ENCODE data around the gene OR51A4.

The OR51A4 gene, protein sequence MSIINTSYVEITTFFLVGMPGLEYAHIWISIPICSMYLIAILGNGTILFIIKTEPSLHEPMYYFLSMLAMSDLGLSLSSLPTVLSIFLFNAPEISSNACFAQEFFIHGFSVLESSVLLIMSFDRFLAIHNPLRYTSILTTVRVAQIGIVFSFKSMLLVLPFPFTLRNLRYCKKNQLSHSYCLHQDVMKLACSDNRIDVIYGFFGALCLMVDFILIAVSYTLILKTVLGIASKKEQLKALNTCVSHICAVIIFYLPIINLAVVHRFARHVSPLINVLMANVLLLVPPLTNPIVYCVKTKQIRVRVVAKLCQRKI

DNA sequence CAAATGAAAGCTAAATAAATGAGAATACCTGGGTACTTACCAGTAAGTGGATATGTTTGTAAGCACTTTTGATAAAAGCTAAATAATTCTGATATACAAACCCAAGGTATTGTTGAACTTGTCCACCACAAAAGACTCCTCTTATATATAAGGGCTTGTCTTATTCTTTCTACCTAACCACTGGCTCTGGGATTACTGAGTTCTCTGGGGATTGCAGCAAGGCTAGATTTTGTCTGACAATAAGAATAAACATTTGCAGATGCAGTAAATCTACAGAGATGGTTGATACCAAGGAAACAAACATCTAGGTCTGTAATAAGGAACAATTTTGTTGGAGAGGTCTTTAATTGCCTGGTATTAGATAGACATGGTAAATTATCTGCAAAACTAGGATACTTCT is at the start of gene OR51A4:
Gene OR51A4, minus strand, starts transcription at position 101 of the 400 bp plus-strand sequence. CDS start 505 bp downstream, outside the sequence.
- no peak for DNase-seq (ENCODE audit: low read depth)
- H3K4me3 ChIP-seq (ENCODE audit: control insufficient read depth, low read depth, low read length), result no peak within 1 kb of the TSS
- TF ChIP-seq, protein P1, sequence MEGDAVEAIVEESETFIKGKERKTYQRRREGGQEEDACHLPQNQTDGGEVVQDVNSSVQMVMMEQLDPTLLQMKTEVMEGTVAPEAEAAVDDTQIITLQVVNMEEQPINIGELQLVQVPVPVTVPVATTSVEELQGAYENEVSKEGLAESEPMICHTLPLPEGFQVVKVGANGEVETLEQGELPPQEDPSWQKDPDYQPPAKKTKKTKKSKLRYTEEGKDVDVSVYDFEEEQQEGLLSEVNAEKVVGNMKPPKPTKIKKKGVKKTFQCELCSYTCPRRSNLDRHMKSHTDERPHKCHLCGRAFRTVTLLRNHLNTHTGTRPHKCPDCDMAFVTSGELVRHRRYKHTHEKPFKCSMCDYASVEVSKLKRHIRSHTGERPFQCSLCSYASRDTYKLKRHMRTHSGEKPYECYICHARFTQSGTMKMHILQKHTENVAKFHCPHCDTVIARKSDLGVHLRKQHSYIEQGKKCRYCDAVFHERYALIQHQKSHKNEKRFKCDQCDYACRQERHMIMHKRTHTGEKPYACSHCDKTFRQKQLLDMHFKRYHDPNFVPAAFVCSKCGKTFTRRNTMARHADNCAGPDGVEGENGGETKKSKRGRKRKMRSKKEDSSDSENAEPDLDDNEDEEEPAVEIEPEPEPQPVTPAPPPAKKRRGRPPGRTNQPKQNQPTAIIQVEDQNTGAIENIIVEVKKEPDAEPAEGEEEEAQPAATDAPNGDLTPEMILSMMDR (IDR thresholded peaks at IDR 0.05; ENCODE audit: control insufficient read depth, insufficient read depth, low read depth, low read length, missing control alignments), result no peak

DNA sequence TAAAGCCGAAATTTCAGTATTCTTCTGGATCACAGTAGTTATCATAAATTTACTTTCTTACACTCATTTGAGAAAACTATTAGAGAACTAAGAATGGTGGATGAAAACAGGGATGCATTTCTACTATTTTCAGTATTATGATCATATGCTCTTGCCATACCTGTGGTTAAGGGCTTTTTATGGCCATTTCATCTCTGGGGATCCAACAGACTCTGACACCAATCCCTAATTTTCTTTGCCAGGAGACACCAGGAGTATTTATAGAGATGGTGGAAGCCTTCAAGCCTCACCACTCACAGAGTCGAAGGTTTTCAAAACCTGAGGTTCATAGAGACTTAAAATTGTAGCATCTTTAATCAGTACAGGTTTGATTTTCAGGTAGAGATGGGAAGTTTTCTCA is 47.1 kb upstream of the OR51A4 start, which contains the start of gene OR51L1:
Gene OR51L1, plus strand, starts transcription at position 301 of the 400 bp plus-strand sequence. CDS start 4,132 bp downstream, outside the sequence.
- H3K4me3 ChIP-seq (ENCODE audit: control insufficient read depth, low read depth, low read length), result no peak within 1 kb of the TSS
- TF ChIP-seq, protein P1 (IDR thresholded peaks at IDR 0.05; ENCODE audit: control insufficient read depth, insufficient read depth, low read depth, low read length, missing control alignments), result no peak
- DNase-seq (ENCODE audit: low read depth), result no peak

DNA sequence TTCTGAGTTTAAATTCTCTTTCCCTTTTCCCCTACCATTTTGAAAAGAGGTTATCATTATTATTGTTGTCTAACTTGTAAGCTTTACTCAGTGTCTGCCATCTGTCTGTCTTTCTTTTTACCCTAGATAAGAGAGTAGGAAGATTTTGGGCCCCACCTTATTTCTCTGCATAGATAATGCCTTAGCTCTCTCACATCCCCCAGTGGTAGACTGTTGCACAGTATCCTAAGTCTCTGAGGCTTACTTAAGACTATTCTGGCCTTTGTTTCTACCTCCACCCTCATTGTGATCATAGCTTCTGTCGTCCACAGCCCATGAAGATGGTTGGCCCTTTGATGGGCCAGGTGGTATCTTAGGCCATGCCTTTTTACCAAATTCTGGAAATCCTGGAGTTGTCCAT is 43.7 kb upstream of the OR51A4 start:
- H3K4me3 ChIP-seq (ENCODE audit: control insufficient read depth, low read depth, low read length), result no peak overlapping the region
- TF ChIP-seq, protein P1 (IDR thresholded peaks at IDR 0.05; ENCODE audit: control insufficient read depth, insufficient read depth, low read depth, low read length, missing control alignments), result no peak
- DNase-seq (ENCODE audit: low read depth), result no peak

DNA sequence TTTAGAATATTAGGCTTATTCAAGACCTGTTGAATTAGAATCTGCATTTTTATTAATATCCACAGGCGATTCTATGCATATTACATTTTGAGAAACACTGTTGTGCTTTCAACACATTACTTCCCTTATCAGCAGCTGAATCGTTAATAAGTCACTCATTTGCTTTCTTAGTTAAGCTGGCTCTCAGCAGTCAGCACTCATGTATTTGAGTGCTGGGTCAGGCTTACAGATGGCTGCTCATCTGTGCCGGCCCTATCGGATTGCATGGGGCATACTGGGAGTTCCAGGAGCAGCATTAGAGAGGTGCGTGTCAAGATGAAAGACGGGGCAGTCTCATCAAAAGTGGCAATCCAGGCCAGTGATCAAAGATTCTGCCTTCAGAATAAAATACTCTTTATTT is 36.4 kb upstream of the OR51A4 start:
- DNase-seq (ENCODE audit: low read depth), result no peak
- TF ChIP-seq, protein P1 (IDR thresholded peaks at IDR 0.05; ENCODE audit: control insufficient read depth, insufficient read depth, low read depth, low read length, missing control alignments), result no peak
- H3K4me3 ChIP-seq (ENCODE audit: control insufficient read depth, low read depth, low read length), result no peak overlapping the region

DNA sequence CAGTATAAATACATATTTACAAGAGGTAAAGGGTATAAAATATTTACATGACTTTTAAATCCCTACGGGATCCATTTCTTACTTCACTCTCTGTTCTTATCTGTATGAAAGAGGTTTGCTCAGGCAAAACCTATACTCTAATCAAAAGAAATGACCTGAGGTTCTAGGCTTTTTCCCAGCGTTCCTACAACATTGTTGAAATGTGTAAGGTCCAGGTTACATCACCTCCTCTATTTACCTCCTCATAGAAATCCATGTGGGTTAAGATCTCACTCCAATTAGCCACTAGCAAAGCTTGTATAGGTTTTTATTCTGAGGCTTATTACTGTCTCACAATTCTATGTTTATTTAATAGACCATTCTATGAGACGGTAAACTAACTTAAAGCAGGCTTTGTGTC is 35.3 kb upstream of the OR51A4 start:
- TF ChIP-seq, protein P1 (IDR thresholded peaks at IDR 0.05; ENCODE audit: control insufficient read depth, insufficient read depth, low read depth, low read length, missing control alignments), result no peak
- H3K4me3 ChIP-seq (ENCODE audit: control insufficient read depth, low read depth, low read length), result no peak overlapping the region

DNA sequence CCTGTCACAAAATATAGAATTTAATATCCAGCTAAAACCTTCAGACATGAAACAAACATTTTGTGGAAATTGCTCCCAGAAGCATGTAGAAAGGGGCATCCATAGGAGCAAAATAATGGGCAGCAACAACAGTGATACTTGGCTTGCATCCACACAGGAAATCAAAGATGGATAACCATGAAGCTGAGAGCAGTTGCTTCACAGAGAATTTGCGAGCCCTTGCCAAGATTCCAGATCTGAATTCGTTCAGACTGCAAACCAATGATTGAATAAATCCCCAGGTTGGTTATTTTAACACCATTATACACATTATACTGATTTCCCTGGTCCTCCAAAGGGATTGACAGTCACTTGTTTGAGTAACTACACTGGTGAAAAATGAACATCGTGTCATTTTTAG is 31.6 kb upstream of the OR51A4 start:
- TF ChIP-seq, protein P1 (IDR thresholded peaks at IDR 0.05; ENCODE audit: control insufficient read depth, insufficient read depth, low read depth, low read length, missing control alignments), result no peak
- DNase-seq (ENCODE audit: low read depth), result no peak

More for the DNA sequence above, 35.3 kb upstream of the OR51A4 start:
- DNase-seq (ENCODE audit: low read depth), result no peak

More for the DNA sequence above, 31.6 kb upstream of the OR51A4 start:
- H3K4me3 ChIP-seq (ENCODE audit: control insufficient read depth, low read depth, low read length), result no peak overlapping the region
